Measurements from ENCODE around the gene RAB3GAP1. TPM values are rescaled to one million over a fixed set of nuclear protein-coding genes. Genes with fewer than 3 reads are reported as not detected.

The RAB3GAP1 gene
- total RNA-seq, 1 experiment from 2014 or later, result 32.0 TPM

- H3K18ac ChIP-seq (ENCODE audit: insufficient read length, low read depth, low read length), result no peak overlapping the region
- no peaks in the 10 kb centered on the region; the same call in 1 of the 2 replicates for H3K79me2 ChIP-seq (ENCODE audit: insufficient read depth, low read length)
- no peaks in the 10 kb centered on the region for H3K9me3 ChIP-seq (ENCODE audit: control insufficient read depth, low read depth, low read length)
- no peak overlapping the region for H3K4ac ChIP-seq (ENCODE audit: low read depth, low read length)
- no peak overlapping the region for H2AFZ ChIP-seq (ENCODE audit: low read length)
- no peak overlapping the region for H3T11ph ChIP-seq (ENCODE audit: low read length)
- H2AK5ac ChIP-seq (ENCODE audit: insufficient read length, low read length), result no peak overlapping the region
- H3K27ac ChIP-seq (ENCODE audit: insufficient read length, low read depth, low read length), result no peak overlapping the region
- H2BK5ac ChIP-seq (ENCODE audit: insufficient read length, low read length), result no peak overlapping the region
- H2BK12ac ChIP-seq (ENCODE audit: insufficient read length, low read depth, low read length), result no peak overlapping the region
- TF ChIP-seq, protein P1, sequence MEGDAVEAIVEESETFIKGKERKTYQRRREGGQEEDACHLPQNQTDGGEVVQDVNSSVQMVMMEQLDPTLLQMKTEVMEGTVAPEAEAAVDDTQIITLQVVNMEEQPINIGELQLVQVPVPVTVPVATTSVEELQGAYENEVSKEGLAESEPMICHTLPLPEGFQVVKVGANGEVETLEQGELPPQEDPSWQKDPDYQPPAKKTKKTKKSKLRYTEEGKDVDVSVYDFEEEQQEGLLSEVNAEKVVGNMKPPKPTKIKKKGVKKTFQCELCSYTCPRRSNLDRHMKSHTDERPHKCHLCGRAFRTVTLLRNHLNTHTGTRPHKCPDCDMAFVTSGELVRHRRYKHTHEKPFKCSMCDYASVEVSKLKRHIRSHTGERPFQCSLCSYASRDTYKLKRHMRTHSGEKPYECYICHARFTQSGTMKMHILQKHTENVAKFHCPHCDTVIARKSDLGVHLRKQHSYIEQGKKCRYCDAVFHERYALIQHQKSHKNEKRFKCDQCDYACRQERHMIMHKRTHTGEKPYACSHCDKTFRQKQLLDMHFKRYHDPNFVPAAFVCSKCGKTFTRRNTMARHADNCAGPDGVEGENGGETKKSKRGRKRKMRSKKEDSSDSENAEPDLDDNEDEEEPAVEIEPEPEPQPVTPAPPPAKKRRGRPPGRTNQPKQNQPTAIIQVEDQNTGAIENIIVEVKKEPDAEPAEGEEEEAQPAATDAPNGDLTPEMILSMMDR (conservative IDR thresholded peaks at IDR 0.05), result no peak
- H4K20me1 ChIP-seq (ENCODE audit: control insufficient read depth, insufficient read depth, insufficient read length), result no peaks in the 10 kb centered on the region
- H3K23ac ChIP-seq (ENCODE audit: insufficient read length, low read depth, low read length), result no peak overlapping the region
- Mint-ChIP-seq H3K36me3 (ENCODE audit: insufficient read depth in 1 of 3, low read depth in 3 of 3) (peaks cover 24 to 45% (median 24%) of the 10 kb centered on the region in 3 experiments), H3K27ac (no peak overlapping the region), H3K27me3 (ENCODE audit: low read depth) (no peaks in the 10 kb centered on the region), H3K9me3 (no peaks in the 10 kb centered on the region), H3K4me1 (no peaks in the 10 kb centered on the region), H3K4me3 (no peak overlapping the region)
- no peaks in the 10 kb centered on the region for H3K79me1 ChIP-seq (ENCODE audit: insufficient read depth, low read depth, low read length, poor library complexity, severe bottlenecking)
- no peaks in the 10 kb centered on the region for H3K23me2 ChIP-seq (ENCODE audit: insufficient read length, low read depth, low read length, poor library complexity, severe bottlenecking)
- no peak overlapping the region for H2BK15ac ChIP-seq (ENCODE audit: low read depth, low read length)
- H3K14ac ChIP-seq (ENCODE audit: insufficient read depth, low read length), result no peak overlapping the region
- no peak overlapping the region for H2BK120ac ChIP-seq (ENCODE audit: low read depth, low read length, poor library complexity, severe bottlenecking)
- H4K8ac ChIP-seq (replicated peaks; ENCODE audit: insufficient read length, low read depth, low read length), result no peak overlapping the region
- H2BK20ac ChIP-seq (ENCODE audit: low read depth, low read length, poor library complexity, severe bottlenecking), result no peak overlapping the region
- H4K91ac ChIP-seq (ENCODE audit: insufficient read length, low read depth, low read length), result no peak overlapping the region
- no peak overlapping the region for H3K4me2 ChIP-seq (ENCODE audit: insufficient read depth, insufficient read length, low read length)
- no peaks in the 10 kb centered on the region for H3K27me3 ChIP-seq (ENCODE audit: insufficient read depth, low read length)
- no peak overlapping the region for H4K5ac ChIP-seq (ENCODE audit: insufficient read length, low read depth, low read length)
- DNase-seq, result no peak
- no peak overlapping the region for H3K9ac ChIP-seq (ENCODE audit: extremely low read depth, insufficient read length, low read length)
- no peaks in the 10 kb centered on the region for H3K4me1 ChIP-seq (ENCODE audit: insufficient read depth, low read length)
- no peak overlapping the region for H3K56ac ChIP-seq (ENCODE audit: insufficient read length, low read depth, low read length)
Measured at GRCh38 chr2:135059577-135059976, 7.5 kb downstream of the RAB3GAP1 start.

All from H9 (cell line).